Measurements from ENCODE around the gene HMX2.

GRCh38 chr10:123101872-123102271 lies 46.1 kb upstream of the HMX2 start:
- TF ChIP-seq, protein P1, sequence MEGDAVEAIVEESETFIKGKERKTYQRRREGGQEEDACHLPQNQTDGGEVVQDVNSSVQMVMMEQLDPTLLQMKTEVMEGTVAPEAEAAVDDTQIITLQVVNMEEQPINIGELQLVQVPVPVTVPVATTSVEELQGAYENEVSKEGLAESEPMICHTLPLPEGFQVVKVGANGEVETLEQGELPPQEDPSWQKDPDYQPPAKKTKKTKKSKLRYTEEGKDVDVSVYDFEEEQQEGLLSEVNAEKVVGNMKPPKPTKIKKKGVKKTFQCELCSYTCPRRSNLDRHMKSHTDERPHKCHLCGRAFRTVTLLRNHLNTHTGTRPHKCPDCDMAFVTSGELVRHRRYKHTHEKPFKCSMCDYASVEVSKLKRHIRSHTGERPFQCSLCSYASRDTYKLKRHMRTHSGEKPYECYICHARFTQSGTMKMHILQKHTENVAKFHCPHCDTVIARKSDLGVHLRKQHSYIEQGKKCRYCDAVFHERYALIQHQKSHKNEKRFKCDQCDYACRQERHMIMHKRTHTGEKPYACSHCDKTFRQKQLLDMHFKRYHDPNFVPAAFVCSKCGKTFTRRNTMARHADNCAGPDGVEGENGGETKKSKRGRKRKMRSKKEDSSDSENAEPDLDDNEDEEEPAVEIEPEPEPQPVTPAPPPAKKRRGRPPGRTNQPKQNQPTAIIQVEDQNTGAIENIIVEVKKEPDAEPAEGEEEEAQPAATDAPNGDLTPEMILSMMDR (conservative IDR thresholded peaks at IDR 0.05 in 1 of 2, IDR thresholded peaks at IDR 0.05 in 1 of 2; ENCODE audit: low read depth in 1 of 2, low read length in 2 of 2), result no peak
- no peak for TF ChIP-seq EZH2 (IDR thresholded peaks at IDR 0.05; ENCODE audit: low read length, missing control alignments)

All from fibroblast of lung (primary cell).